HG02759 (cell line): ENCODE measurements around the gene PPP1CB.
"Not testable (repeated sequence)": the region's sequence is repeated elsewhere in the genome, so short reads cannot be mapped to it uniquely, and the experiment has no call there.

ENCODE experiments used
- ATAC-seq: cut with Tn5 transposase; IDR thresholded peaks from one replicate; pipeline ENCODE4 v1.9.1; 2021; ENCODE audit warnings: mild to moderate bottlenecking, moderate library complexity; ENCODE audit not compliant: unreplicated experiment

PPP1CB gene

GRCh38 chr2:28742619-28743018, 9.0 kb upstream of the PPP1CB start:
- ATAC-seq: not testable (repeated sequence)

DNA sequence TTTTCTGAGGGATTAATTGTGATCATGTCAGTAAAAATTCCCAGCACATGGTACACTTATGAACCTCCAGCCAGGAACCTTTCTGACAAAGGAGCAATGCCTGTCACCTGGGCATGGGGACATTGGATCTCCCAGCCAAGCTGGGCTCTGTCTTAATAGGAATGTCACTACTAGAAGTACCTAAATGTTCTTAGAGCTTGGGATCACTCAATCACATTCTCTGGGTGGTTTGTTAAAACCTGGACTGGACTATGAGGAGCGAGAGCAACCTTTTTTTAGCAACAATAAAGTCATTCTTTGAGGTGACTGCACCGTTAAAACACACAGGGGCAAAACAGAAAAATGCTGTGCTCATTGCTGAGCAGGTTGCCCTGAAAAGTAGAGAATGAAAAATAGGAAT, 6.4 kb upstream of the PPP1CB start:
- no peak for ATAC-seq

DNA sequence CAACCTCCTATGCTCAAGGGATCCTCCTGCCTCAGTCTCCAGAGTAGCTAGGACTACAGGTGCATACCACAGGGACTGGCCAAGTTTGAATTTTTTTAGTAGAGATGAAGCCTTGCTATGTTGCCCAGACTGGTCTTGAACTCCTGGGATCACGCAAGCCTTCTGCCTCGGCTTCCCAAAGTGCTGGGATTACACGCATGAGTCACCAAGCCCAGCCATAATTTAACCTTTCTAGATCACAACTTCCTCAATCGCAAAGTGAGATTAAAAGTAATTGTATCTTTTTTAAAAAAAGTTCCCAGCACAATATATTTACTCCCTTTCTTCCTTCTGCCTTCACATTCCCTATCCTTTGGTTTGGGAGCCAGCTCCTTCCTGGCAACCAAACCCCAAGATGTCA, 5.8 kb upstream of the PPP1CB start:
- ATAC-seq: no peak

DNA sequence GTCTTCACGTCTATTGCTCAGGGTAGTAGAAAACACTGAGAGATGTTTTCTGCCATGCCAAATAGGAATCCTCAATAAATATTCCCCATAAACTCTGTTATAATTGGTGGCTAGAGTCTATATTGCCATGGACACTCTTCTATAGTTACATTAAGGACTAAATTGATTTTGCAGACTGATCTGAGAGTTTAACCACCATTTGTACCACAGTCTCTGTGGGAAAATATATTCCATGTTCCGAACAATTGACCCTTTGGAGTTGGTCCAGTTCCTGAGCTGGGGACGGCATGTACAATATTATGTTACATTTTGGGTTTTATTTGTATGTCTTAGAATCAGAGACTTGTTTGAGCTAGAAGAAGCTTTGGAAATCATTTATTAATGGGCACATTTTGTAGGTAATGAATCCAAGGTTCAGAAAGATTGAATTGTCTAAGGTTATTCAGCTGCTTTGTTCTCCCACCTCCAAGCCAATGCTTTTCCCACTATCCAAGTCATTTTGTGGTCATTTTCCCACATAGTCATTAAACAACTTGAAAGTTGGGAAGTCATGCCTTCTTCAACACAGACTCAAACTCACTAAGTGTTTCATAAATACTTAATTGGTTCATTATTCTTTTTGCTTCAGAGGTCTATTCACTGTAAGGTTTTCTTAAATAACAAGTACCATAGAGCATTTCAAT, 5.1 kb upstream of the PPP1CB start:
- ATAC-seq: no peak

DNA sequence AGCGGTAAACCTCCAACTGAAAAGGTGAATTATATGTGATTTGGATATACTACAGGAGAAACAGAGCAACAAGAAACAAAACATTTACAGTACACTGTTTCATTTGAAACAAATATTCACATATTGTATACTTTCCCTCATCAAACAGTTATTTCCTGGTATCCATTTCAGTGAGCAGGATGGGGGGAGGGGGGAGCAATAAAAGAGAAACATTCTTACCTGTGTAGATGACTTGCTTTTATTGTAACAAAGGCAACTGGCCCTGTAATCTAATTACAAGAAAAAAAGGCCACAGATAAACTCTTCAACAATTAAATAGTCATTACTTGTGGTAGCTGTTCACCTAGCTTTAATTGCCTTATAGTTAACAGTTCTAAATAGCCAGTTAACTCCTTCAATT, 3.9 kb upstream of the PPP1CB start:
- ATAC-seq: no peak

GRCh38 chr2:28748176-28748575, 3.5 kb upstream of the PPP1CB start:
- no peak for ATAC-seq

- ATAC-seq: no peak
These were observed 2.7 kb upstream of the PPP1CB start for GRCh38 chr2:28748941-28749340.

GRCh38 chr2:28749526-28749925, 2.1 kb upstream of the PPP1CB start:
- no peak for ATAC-seq

GRCh38 chr2:28750316-28751251, 1.0 kb upstream of the PPP1CB start:
- ATAC-seq: no peak

GRCh38 chr2:28751956-28752630, 463 bp downstream of the PPP1CB start:
- peak; percentile 31 for ATAC-seq

DNA sequence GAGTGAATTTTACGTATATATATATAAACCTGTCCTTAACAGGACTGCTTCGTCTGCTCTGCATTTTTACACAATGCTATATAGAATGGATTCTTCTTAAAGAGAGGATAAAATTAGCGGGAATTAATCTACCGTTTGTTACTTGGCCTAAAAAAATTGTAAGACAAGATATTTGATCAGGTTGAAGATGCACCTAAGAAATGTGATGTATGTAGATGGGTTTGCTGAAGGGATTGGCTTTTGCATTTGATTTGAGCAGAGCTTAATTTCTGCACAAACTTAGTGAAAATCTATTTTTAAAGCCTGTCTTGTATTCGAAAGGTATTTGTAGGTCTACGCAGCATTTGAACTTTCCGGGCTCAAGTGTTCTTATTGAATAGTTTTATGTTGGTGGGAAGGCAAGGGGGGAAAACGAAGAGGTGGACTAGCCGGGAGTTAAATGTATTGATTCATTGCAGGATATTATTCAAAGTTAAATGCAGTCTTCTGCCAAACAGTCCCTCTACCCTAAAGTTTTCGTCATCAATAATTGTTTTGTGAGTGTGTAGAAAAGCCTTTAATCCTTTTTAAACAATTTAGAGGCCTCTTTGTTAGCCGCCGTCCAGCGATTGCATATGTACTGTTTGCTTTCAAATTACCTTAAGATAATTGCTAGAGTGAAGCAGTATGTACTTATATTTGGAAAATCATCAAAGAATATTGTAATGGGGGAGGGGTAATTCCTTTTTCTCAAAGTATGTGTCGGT, 1.2 kb downstream of the PPP1CB start:
- ATAC-seq: no peak

- ATAC-seq: no peak
These were observed 2.7 kb downstream of the PPP1CB start for GRCh38 chr2:28754321-28754720.

GRCh38 chr2:28755421-28755820, 3.8 kb downstream of the PPP1CB start:
- ATAC-seq: no peak

- no peak for ATAC-seq
These were observed 6.8 kb downstream of the PPP1CB start for GRCh38 chr2:28758459-28758858.

DNA sequence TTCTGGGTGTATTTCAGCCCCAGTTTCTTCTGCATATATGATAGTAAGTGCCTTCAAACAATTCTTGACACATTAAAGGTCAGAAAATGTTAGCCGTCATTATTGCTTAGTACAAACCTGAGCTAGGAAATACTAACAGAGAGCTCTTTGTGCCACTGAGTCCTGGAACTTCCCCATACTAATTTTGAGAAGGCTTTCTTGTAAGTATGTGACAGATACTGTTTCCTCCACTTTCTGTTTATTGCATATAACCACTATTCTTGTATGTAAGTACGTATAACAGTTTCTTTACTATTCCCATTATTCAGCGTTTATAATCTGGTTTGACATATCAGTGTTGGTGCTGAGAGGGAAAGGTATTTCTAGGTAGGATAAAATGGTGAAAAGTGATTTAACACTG, 9.8 kb downstream of the PPP1CB start:
- no peak for ATAC-seq

- ATAC-seq: no peak
These were observed 13.5 kb downstream of the PPP1CB start for GRCh38 chr2:28764909-28765711.

- ATAC-seq: no peak
These were observed 14.4 kb downstream of the PPP1CB start for GRCh38 chr2:28766070-28766469.

GRCh38 chr2:28767337-28767736, 15.7 kb downstream of the PPP1CB start:
- ATAC-seq: no peak

DNA sequence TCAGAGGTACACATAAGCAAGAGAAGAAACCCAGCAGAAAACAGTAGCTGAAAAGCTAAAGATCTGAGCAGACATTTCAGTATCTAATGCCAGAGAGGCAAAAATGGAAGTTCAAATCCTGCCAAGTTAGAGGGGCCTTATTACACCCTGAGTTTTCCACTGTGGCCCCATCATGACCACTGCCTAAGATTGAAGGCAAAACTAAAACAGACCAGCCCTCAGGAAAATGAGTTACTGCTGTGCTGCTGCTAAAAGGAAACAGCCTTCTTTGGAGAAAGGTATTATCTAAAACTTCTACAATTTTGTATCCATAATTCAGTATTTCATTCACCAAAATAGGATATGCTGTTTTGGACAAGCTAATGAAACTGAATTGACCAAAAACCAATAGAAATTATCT, 16.8 kb downstream of the PPP1CB start:
- ATAC-seq: no peak

- ATAC-seq: no peak
These were observed 17.3 kb downstream of the PPP1CB start for GRCh38 chr2:28768952-28769351.
